K562 (cell line): Measurements from ENCODE around the gene ZC3HAV1L. TPM values are rescaled to one million over a fixed set of nuclear protein-coding genes. Genes with fewer than 3 reads are reported as not detected.
A peak's percentile ranks its signal among the peaks of the same experiment; 100 is the strongest.

Experiments used
- CREM ChIP-seq: IDR thresholded peaks from 2 replicates; pipeline ENCODE4 v1.6.1; 2014; ENCODE audit warnings: antibody characterized with exemption, low read depth
- CUX1 ChIP-seq: fragments of 200-800 bp; sonication (Bioruptor generic); IDR thresholded peaks from 2 replicates; pipeline ENCODE4 v1.6.1; 2016; ENCODE audit warnings: missing genetic modification characterization, missing compliant biosample characterization
- DNMT1 ChIP-seq: fragments of 450-650 bp; IDR thresholded peaks from 2 replicates; pipeline ENCODE4 v1.6.1; 2016; ENCODE audit warnings: antibody characterized with exemption, mild to moderate bottlenecking
- E2F4 ChIP-seq: sonication (generic); formaldehyde crosslinking; IDR thresholded peaks from 2 replicates; pipeline ENCODE4 v1.8.0; 2022; ENCODE audit warnings: mild to moderate bottlenecking, low read depth, missing genetic modification reagents
- FOXA3 ChIP-seq, 2 experiments: fragments of 450-650 bp in 1 of 2; sonication (generic) in 1 of 2; formaldehyde crosslinking; IDR thresholded peaks in 1 of 2; conservative IDR thresholded peaks in 1 of 2; 2 replicates each; pipeline versions ENCODE4 v1.4.0 to v1.8.0; 2020 to 2022; ENCODE audit warnings: mild to moderate bottlenecking in 2 of 2, missing genetic modification reagents in 1 of 2
- HDAC2 ChIP-seq: fragments of 450-650 bp; IDR thresholded peaks from 2 replicates; pipeline ENCODE4 v1.6.1; 2016; ENCODE audit warnings: mild to moderate bottlenecking
- HDAC8 ChIP-seq: fragments of 450-650 bp; IDR thresholded peaks from 2 replicates; pipeline ENCODE4 v1.6.1; 2016; ENCODE audit warnings: mild to moderate bottlenecking, missing genetic modification characterization, moderate library complexity, missing compliant biosample characterization
- KDM1A ChIP-seq, 2 experiments: fragments of 450-650 bp; IDR thresholded peaks; 2 replicates each; pipeline ENCODE4 v1.6.1; 2016; ENCODE audit warnings: mild to moderate bottlenecking in 2 of 2
- RREB1 ChIP-seq: fragments of 250-450 bp; sonication (Bioruptor Pico); IDR thresholded peaks from 2 replicates; pipeline ENCODE4 v1.4.0; 2020
- TFE3 ChIP-seq: fragments of 450-650 bp; formaldehyde crosslinking; IDR thresholded peaks from 2 replicates; pipeline ENCODE4 v1.4.0; 2020; ENCODE audit warnings: mild to moderate bottlenecking, mixed read lengths
- ZNF589 ChIP-seq: fragments of 200-800 bp; sonication (Bioruptor generic); IDR thresholded peaks from 2 replicates; pipeline ENCODE4 v1.6.1; 2016; ENCODE audit warnings: low read depth, missing genetic modification characterization, missing compliant biosample characterization
- polyA plus RNA-seq, 8 experiments: library from polyadenylated mRNA; depleted of rRNA in 4 of 8; stranded (reverse) in 5 of 8; unstranded in 3 of 8; fragments of >200 nt; fragmentation: Nextera tagmentation in 2 of 8; fragmentation: Illumina TruSeq in 1 of 8; extraction: Ambion mirVana in 2 of 8; extraction: Trizol in 1 of 8; gene quantifications; 2 replicates each; pipeline versions ENCODE4 v1.2.1 to v1.2.3, GENCODE V29; 2011 to 2014; ENCODE audit warnings: inconsistent platforms in 1 of 8, missing spikeins in 1 of 8
- total RNA-seq, 7 experiments: library from RNA; depleted of rRNA in 6 of 7; stranded (reverse); fragments of >200 nt in 6 of 7; fragmentation: Illumina TruSeq in 2 of 7; extraction: Trizol in 2 of 7; gene quantifications; 2 replicates each; pipeline versions ENCODE4 v1.2.1 to v1.2.3, GENCODE V29; 2011 to 2021; ENCODE audit warnings: low replicate concordance in 1 of 7

ZC3HAV1L gene
- total and polyA plus RNA-seq, 9 of the 15 experiments (the other 6 are each of a cell fraction or from before 2014, with no cell fraction given) = not detected

- TF ChIP-seq RREB1 (CRISPR knock-in tag) (no peak), ZNF589 (CRISPR knock-in tag) (peak; percentile 71; the same call in 1 of the 2 replicates), TFE3 (CRISPR knock-in tag) (no peak), E2F4 (no peak), DNMT1 (peak; percentile 64), CUX1 (CRISPR knock-in tag) (peak; percentile 76), HDAC8 (tag) (0 out of 2 replicates have a peak, but pooled peaks have one; percentile 36), HDAC2 (peak; percentile 96; the same call in 1 of the 2 replicates), KDM1A (IDR thresholded peaks at IDR 0.05) (peak; percentile 84 to 87), FOXA3 (CRISPR knock-in tag; conservative IDR thresholded peaks at IDR 0.05 in 1 of 2, IDR thresholded peaks at IDR 0.05 in 1 of 2) (peak; percentile 92 to 94), CREM (peak; percentile 80)
Measured at GRCh38 chr7:139043823-139044812, 8.3 kb upstream of the ZC3HAV1L start (continued).
